K562 (cell line): ENCODE measurements around the gene MAP3K14. TPM values are rescaled to one million over a fixed set of nuclear protein-coding genes. Genes with fewer than 3 reads are reported as not detected.

ENCODE experiments used
- ATAC-seq: fragments of 200-7000 bp; cut with Tn5 transposase; 3 replicates; pipeline ENCODE4 v1.9.1; 2020; ENCODE audit warnings: moderate library complexity
- BruUV-seq: library from RNA; stranded (reverse); fragments of 400-500 nt; replicated peaks from 2 replicates; lab custom pipeline; 2021; lab: Mats Ljungman, UMichigan
- CTCF ChIA-PET: fragments of 300-600 bp; formaldehyde crosslinking; extraction: SDS; loops from one replicate; lab custom pipeline; 2021; ENCODE audit warnings: low intra/inter-chr PET ratio; lab: Yijun Ruan, JAX
- POLR2A ChIA-PET: fragments of 300-600, 350-650 bp; sonication (Branson Sonifier 250); formaldehyde crosslinking; extraction: SDS; loops from one replicate; lab custom pipeline; 2021; ENCODE audit warnings: antibody characterized with exemption, inconsistent platforms; lab: Yijun Ruan, JAX
- DNase-seq, 4 experiments: peaks; one replicate each; pipeline versions ENCODE4 v3.0.0 to v3.0.0-alpha.2; 2011 to 2018; ENCODE audit warnings: low spot score in 3 of 4, mixed read lengths in 3 of 4; ENCODE audit errors: extremely low read depth in 1 of 4
- FAIRE-seq: peaks from 2 replicates; lab custom pipeline; 2011; peaks lifted over from hg19 to GRCh38; lab: Jason Lieb, UNC
- H2AFZ ChIP-seq: 2 replicates; pipeline ENCODE4 v1.6.0; 2011; ENCODE audit warnings: low read depth, low read length, control low read depth, inconsistent platforms
- H3K27ac ChIP-seq: fragments of 200-600 bp; 3 replicates; pipeline ENCODE4 v1.8.0; 2011; ENCODE audit warnings: low read depth, mild to moderate bottlenecking, control low read depth, inconsistent platforms, low read length, moderate library complexity, mixed read lengths; ENCODE audit errors: extremely low read depth
- H3K27me3 ChIP-seq, 2 experiments: fragments of 300-600 bp in 1 of 2; 2 replicates in 1 of 2; 3 replicates in 1 of 2; pipeline versions ENCODE4 v1.6.0 to v1.8.0; 2011; ENCODE audit warnings: inconsistent platforms in 2 of 2, low read length in 2 of 2, mild to moderate bottlenecking in 1 of 2, mixed read lengths in 1 of 2, moderate library complexity in 1 of 2; ENCODE audit not compliant: control insufficient read depth in 2 of 2, insufficient read depth in 2 of 2
- H3K36me3 ChIP-seq: fragments of 300-600 bp; 3 replicates; pipeline ENCODE4 v1.8.0; 2011; ENCODE audit warnings: mild to moderate bottlenecking, low read length, inconsistent platforms; ENCODE audit not compliant: control insufficient read depth, insufficient read depth
- H3K4me1 ChIP-seq, 2 experiments: fragments of 200-600 bp in 1 of 2; replicated peaks in 1 of 2; 2 replicates in 1 of 2; 3 replicates in 1 of 2; pipeline versions ENCODE4 v1.5.1 to v1.8.0; 2011; ENCODE audit warnings: inconsistent platforms in 2 of 2, low read length in 2 of 2, mild to moderate bottlenecking in 1 of 2, mixed read lengths in 1 of 2, moderate library complexity in 1 of 2; ENCODE audit not compliant: control insufficient read depth in 2 of 2, insufficient read depth in 2 of 2
- H3K4me2 ChIP-seq: 2 replicates; pipeline ENCODE4 v1.6.1; 2011; ENCODE audit warnings: low read length, control low read depth, inconsistent platforms, mixed read lengths; ENCODE audit not compliant: insufficient read depth
- H3K4me3 ChIP-seq: fragments of 200-600 bp; sonication (generic), shearing (Covaris generic); 2 replicates; pipeline ENCODE4 v1.5.1; 2016; ENCODE audit warnings: control low read depth, inconsistent platforms
- H3K79me2 ChIP-seq: fragments of 200-600 bp; 3 replicates; pipeline ENCODE4 v1.8.0; 2011; ENCODE audit warnings: low read length, inconsistent platforms; ENCODE audit not compliant: control insufficient read depth, insufficient read depth
- H3K9ac ChIP-seq, 2 experiments: 2 replicates each; pipeline versions ENCODE4 v1.6.0 to v1.6.1; 2011; ENCODE audit warnings: low read depth in 2 of 2, low read length in 2 of 2, control low read depth in 1 of 2, inconsistent platforms in 1 of 2, mild to moderate bottlenecking in 1 of 2, mixed read lengths in 1 of 2; ENCODE audit not compliant: insufficient read depth in 1 of 2
- H3K9me1 ChIP-seq: one replicate; pipeline ENCODE4 v1.6.0; 2011; ENCODE audit warnings: inconsistent platforms, mild to moderate bottlenecking, low read length, moderate library complexity; ENCODE audit not compliant: control insufficient read depth, insufficient read depth
- H3K9me3 ChIP-seq: replicated peaks from 2 replicates; pipeline ENCODE4 v1.5.1; 2011; ENCODE audit warnings: low read depth, low read length, inconsistent platforms; ENCODE audit not compliant: control insufficient read depth, insufficient read depth
- H4K20me1 ChIP-seq: replicated peaks from 2 replicates; pipeline ENCODE4 v1.6.1; 2011; ENCODE audit warnings: low read length, inconsistent platforms, mixed read lengths; ENCODE audit not compliant: control insufficient read depth, insufficient read depth
- HEY1 ChIP-seq: fragments of 250-450 bp; sonication (Bioruptor Pico); IDR thresholded peaks from 2 replicates; pipeline ENCODE4 v1.5.0; 2020; ENCODE audit warnings: mild to moderate bottlenecking, moderate library complexity, borderline replicate concordance
- MBD1 ChIP-seq: fragments of 250-450 bp; sonication (Bioruptor Pico); IDR thresholded peaks from 2 replicates; pipeline ENCODE4 v1.8.0; 2022; ENCODE audit warnings: inconsistent platforms
- SRSF9 ChIP-seq: fragments of 200-400 bp; formaldehyde crosslinking; IDR thresholded peaks from 2 replicates; pipeline ENCODE4 v1.6.1; 2017; ENCODE audit warnings: low read depth, low read length, borderline replicate concordance
- TARDBP ChIP-seq: fragments of 450-650 bp; IDR thresholded peaks from 2 replicates; pipeline ENCODE4 v1.6.1; 2016
- TCF7 ChIP-seq: sonication (generic); IDR thresholded peaks from 2 replicates; pipeline ENCODE4 v1.6.1; 2016; ENCODE audit warnings: antibody characterized with exemption, borderline replicate concordance
- USF2 ChIP-seq: sonication (generic); formaldehyde crosslinking; IDR thresholded peaks from 2 replicates; pipeline ENCODE4 v1.5.0; 2020; ENCODE audit warnings: missing genetic modification reagents
- ZKSCAN8 ChIP-seq: fragments of 200-800 bp; sonication (Bioruptor generic); IDR thresholded peaks from 2 replicates; pipeline ENCODE4 v1.6.1; 2016; ENCODE audit warnings: missing genetic modification characterization, missing compliant biosample characterization
- ZNF668 ChIP-seq: fragments of 250-450 bp; sonication (Bioruptor Pico); IDR thresholded peaks from 2 replicates; pipeline ENCODE4 v1.8.0; 2022; ENCODE audit warnings: mild to moderate bottlenecking, inconsistent platforms
- WGBS: fragments of 100-300 bp; shearing (Covaris generic); methylation state at CpG from one replicate; pipeline ENCODE4 v1.1.6; 2016; ENCODE audit warnings: low coverage, mixed read lengths; ENCODE audit not compliant: insufficient coverage; ENCODE audit errors: missing lambda C conversion rate; 5-methylcytosine and 5-hydroxymethylcytosine counted together
- in situ Hi-C: fragments of 300-500 bp; cut with MboI; formaldehyde crosslinking; loops from 4 replicates; pipeline ENCODE4 v1.15.0; 2018; ENCODE audit warnings: inconsistent platforms, mixed read lengths
- intact Hi-C: fragments of 100-400 bp; cut with micrococcal nuclease; formaldehyde crosslinking; loops from 2 replicates; pipeline ENCODE4 v1.14.2; 2022
- polyA plus RNA-seq, 8 experiments: library from polyadenylated mRNA; depleted of rRNA in 4 of 8; stranded (reverse) in 5 of 8; unstranded in 3 of 8; fragments of >200 nt; fragmentation: Nextera tagmentation in 2 of 8; fragmentation: Illumina TruSeq in 1 of 8; extraction: Ambion mirVana in 2 of 8; extraction: Trizol in 1 of 8; gene quantifications; 2 replicates each; pipeline versions ENCODE4 v1.2.1 to v1.2.3, GENCODE V29; 2011 to 2014; ENCODE audit warnings: inconsistent platforms in 1 of 8, missing spikeins in 1 of 8
- total RNA-seq, 7 experiments: library from RNA; depleted of rRNA in 6 of 7; stranded (reverse); fragments of >200 nt in 6 of 7; fragmentation: Illumina TruSeq in 2 of 7; extraction: Trizol in 2 of 7; gene quantifications; 2 replicates each; pipeline versions ENCODE4 v1.2.1 to v1.2.3, GENCODE V29; 2011 to 2021; ENCODE audit warnings: low replicate concordance in 1 of 7
- TF ChIP-seq, protein P1 (sequence below): sonication (generic); formaldehyde crosslinking; IDR thresholded peaks from 2 replicates; pipeline ENCODE4 v1.9.0; 2022; ENCODE audit warnings: mild to moderate bottlenecking, missing genetic modification reagents
- TF ChIP-seq, protein P2 (sequence below): fragments of 250-450 bp; sonication (Bioruptor Pico); IDR thresholded peaks from 2 replicates; pipeline ENCODE4 v1.8.0; 2021; ENCODE audit warnings: mild to moderate bottlenecking, moderate library complexity
- TF ChIP-seq, protein P3 (sequence below), 2 experiments: fragments of 250-450 bp in 1 of 2; fragments of 450-650 bp in 1 of 2; sonication (Bioruptor Pico) in 1 of 2; IDR thresholded peaks; 2 replicates each; pipeline versions ENCODE4 v1.6.1 to v1.8.0; 2016 to 2021; ENCODE audit warnings: mild to moderate bottlenecking in 2 of 2, moderate library complexity in 2 of 2, missing compliant biosample characterization in 1 of 2, missing genetic modification characterization in 1 of 2

MAP3K14 gene
- total and polyA plus RNA-seq, 9 of the 15 experiments (the other 6 are each of a cell fraction or from before 2014, with no cell fraction given) = 0.45 to 8.7 (median 3.2) TPM

DNA sequence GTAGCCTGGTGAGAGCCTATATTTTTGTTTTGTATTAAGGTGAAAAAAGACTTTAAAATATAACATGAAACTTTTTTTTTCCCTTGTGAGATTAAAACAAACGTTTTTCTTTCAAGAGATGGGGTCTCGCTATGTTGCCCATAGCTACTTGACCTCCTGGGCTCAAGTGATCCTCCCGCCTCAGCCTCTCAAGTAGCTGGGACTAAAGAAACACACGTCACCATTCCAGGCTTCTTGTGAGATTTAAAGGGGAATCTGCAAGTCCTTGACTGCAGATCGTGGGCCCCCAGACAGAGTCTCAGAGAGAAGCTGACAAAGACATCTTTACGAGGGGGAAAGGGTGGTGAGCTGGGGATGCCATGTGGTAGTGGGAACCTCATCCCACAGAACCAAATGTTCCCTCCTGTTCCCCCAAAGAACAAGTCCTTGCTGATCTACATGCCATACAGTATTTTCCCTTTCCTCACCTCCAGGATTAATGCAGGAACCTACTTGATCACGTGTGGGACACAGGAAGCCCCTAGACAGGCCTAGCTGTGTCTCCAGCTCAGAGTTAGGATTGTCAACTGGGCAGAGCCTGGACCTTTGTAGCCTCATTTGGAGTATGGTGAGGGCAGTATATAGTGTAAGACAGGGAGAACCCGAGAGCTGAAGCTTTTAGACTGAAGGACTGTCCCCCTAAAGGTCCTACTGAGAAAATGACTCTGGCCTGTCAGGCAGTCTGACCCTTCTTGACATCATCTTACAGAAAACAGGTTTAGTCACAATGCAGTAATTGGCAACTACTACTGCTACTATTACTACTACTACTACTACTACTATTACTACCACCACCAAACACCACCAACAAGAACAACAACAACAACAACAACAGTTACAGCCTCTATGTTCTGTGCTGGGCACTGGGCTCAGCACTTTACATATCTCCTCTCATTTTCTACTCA, 4.1 kb downstream of the MAP3K14 start:
- CTCF ChIA-PET = no interaction called here
- peaks cover 20% of the 10 kb centered on the region for H4K20me1 ChIP-seq
- peaks cover 11% of the 10 kb centered on the region; the same call in 2 of the 3 replicates for H3K36me3 ChIP-seq
- no peaks in the 10 kb centered on the region for H3K27me3 ChIP-seq
- peaks cover 34 to 36% of the 10 kb centered on the region in 2 experiments for H3K4me1 ChIP-seq
- H3K27ac ChIP-seq = no peak overlapping the region
- no peak for DNase-seq
- 0 out of 4 replicates have a peak overlapping the region, but pooled peaks of 1 of the 2 experiments have one; percentile 61 for H3K9ac ChIP-seq
- intact Hi-C loops = loop anchor here (5.0 kb wide), 1 partner anchor 35 kb away; no protein-coding TSS in a partner anchor
- FAIRE-seq = no peak
- TF ChIP-seq, protein P1, sequence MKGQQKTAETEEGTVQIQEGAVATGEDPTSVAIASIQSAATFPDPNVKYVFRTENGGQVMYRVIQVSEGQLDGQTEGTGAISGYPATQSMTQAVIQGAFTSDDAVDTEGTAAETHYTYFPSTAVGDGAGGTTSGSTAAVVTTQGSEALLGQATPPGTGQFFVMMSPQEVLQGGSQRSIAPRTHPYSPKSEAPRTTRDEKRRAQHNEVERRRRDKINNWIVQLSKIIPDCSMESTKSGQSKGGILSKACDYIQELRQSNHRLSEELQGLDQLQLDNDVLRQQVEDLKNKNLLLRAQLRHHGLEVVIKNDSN (CRISPR knock-in tag) = 0 out of 2 replicates have a peak, but pooled peaks have one; percentile 15
- TF ChIP-seq USF2 (CRISPR knock-in tag) (0 out of 2 replicates have a peak, but pooled peaks have one; percentile 4), TCF7 (no peak), SRSF9 (no peak), HEY1 (CRISPR knock-in tag) (no peak), ZKSCAN8 (CRISPR knock-in tag) (no peak), ZNF668 (CRISPR knock-in tag) (no peak), MBD1 (no peak), TARDBP (no peak)
- TF ChIP-seq, protein P2, sequence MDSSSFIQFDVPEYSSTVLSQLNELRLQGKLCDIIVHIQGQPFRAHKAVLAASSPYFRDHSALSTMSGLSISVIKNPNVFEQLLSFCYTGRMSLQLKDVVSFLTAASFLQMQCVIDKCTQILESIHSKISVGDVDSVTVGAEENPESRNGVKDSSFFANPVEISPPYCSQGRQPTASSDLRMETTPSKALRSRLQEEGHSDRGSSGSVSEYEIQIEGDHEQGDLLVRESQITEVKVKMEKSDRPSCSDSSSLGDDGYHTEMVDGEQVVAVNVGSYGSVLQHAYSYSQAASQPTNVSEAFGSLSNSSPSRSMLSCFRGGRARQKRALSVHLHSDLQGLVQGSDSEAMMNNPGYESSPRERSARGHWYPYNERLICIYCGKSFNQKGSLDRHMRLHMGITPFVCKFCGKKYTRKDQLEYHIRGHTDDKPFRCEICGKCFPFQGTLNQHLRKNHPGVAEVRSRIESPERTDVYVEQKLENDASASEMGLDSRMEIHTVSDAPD (CRISPR knock-in tag) = no peak
- TF ChIP-seq, protein P3, sequence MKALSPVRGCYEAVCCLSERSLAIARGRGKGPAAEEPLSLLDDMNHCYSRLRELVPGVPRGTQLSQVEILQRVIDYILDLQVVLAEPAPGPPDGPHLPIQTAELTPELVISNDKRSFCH (CRISPR knock-in tag; IDR thresholded peaks at IDR 0.05) = no peak
- TF ChIP-seq, protein P3 (tag; IDR thresholded peaks at IDR 0.05) = no peak
- TF ChIP-seq, all 486 proteins: peak for 2
- no peak for ATAC-seq
- Histone ChIP-seq H3K79me2 (peaks cover 82% of the 10 kb centered on the region), H3K9me1 (no peaks in the 10 kb centered on the region), H3K9me3 (no peaks in the 10 kb centered on the region), H3K4me3 (no peak overlapping the region), H3K4me2 (no peak overlapping the region), H2AFZ (no peak overlapping the region)
- POLR2A ChIA-PET = interaction anchor here (0.9 to 1.5 kb wide), 4 partner anchors 13 to 163 kb away, joined by 3 to 6 read pairs (median 4); no protein-coding TSS in a partner anchor
- 49% methylated on average over 8 of the region's 8 CpGs for WGBS
- in situ Hi-C loops = no loop called here
- no TSS peak for BruUV-seq
